Right lobe of liver (tissue), 4 donors: ENCODE data around the gene PCA3.

Experiments used
- POLR2A ChIP-seq: fragments of 450-650 bp; IDR thresholded peaks from one replicate; pipeline ENCODE4 v1.6.1; 2017; ENCODE audit warnings: antibody characterized with exemption, mild to moderate bottlenecking
- TF ChIP-seq, protein P1 (sequence below), 4 donors: fragments of 200-600 bp in 3 of 4; fragments of 450-650 bp in 1 of 4; IDR thresholded peaks; one replicate each; pipeline versions ENCODE4 v1.5.1 to v1.8.0; 2016 to 2022; ENCODE audit warnings: antibody characterized with exemption in 4 of 4, mild to moderate bottlenecking in 2 of 4
- donor health status: DM: no; HTN: no; CAD: no.
- donor health status: DM: no; HTN: no; CAD: no.
- donor health status: DM: no; HTN: yes; CAD: no.

DNA sequence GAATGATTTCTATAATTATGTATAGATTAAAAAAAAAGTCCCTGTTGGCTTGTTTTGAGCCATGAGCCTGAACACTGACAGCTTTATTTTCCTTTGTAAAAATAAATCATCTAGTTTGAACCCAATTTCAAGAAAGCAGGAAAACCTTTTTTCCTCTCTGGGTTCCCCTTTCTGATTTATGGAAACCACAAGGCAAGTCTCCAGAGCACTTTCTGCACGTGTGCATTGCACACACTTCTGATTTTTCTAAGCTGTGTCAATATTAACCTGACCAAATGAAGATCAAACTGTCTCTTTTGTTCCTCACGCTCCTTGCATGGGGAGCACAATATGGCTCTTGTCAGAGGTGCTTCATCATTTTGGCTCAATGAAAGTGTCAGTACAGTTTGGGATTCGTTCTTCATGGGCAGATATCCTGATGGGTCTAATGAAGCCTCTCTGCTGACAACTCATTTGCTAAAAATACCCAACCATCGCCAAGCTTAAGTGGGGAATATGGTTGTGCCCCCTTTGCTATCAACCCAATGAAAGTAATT is 39.2 kb upstream of the PCA3 start:
- TF ChIP-seq, protein P1, sequence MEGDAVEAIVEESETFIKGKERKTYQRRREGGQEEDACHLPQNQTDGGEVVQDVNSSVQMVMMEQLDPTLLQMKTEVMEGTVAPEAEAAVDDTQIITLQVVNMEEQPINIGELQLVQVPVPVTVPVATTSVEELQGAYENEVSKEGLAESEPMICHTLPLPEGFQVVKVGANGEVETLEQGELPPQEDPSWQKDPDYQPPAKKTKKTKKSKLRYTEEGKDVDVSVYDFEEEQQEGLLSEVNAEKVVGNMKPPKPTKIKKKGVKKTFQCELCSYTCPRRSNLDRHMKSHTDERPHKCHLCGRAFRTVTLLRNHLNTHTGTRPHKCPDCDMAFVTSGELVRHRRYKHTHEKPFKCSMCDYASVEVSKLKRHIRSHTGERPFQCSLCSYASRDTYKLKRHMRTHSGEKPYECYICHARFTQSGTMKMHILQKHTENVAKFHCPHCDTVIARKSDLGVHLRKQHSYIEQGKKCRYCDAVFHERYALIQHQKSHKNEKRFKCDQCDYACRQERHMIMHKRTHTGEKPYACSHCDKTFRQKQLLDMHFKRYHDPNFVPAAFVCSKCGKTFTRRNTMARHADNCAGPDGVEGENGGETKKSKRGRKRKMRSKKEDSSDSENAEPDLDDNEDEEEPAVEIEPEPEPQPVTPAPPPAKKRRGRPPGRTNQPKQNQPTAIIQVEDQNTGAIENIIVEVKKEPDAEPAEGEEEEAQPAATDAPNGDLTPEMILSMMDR (IDR thresholded peaks at IDR 0.05) = no peak
- TF ChIP-seq POLR2A = no peak
